Fibroblast of villous mesenchyme (primary cell): ENCODE measurements around the gene IGSF9. TPM values are rescaled to one million over a fixed set of nuclear protein-coding genes. Genes with fewer than 3 reads are reported as not detected.

ENCODE experiments used
- DNase-seq: peaks from one replicate; pipeline ENCODE4 v3.0.0-alpha.2; 2010; ENCODE audit warnings: low read depth
- H3K4me3 ChIP-seq: 2 replicates; pipeline ENCODE4 v1.5.1; 2011; ENCODE audit warnings: low read depth, mild to moderate bottlenecking, low read length
- CTCF ChIP-seq: IDR thresholded peaks from 2 replicates; pipeline ENCODE4 v1.5.1; 2012; ENCODE audit warnings: low read depth, mild to moderate bottlenecking, low read length; ENCODE audit not compliant: insufficient read depth
- total RNA-seq: library from RNA; depleted of rRNA; stranded (reverse); fragments of >200 nt; gene quantifications from 2 replicates; pipeline ENCODE4 v1.2.3, GENCODE V29; 2012

The IGSF9 gene
- total RNA-seq, 1 donor: not detected

GRCh38 chr1:159964144-159964543 lies 18.7 kb upstream of the IGSF9 start:
- no peak for TF ChIP-seq CTCF
- H3K4me3 ChIP-seq: no peak overlapping the region
- no peak for DNase-seq

- no peak for TF ChIP-seq CTCF
- no peak overlapping the region for H3K4me3 ChIP-seq
- no peak for DNase-seq
Measured at GRCh38 chr1:159962176-159962575, 16.8 kb upstream of the IGSF9 start.

GRCh38 chr1:159961636-159962035 lies 16.2 kb upstream of the IGSF9 start:
- TF ChIP-seq CTCF: no peak
- no peak overlapping the region for H3K4me3 ChIP-seq
- DNase-seq: no peak

- TF ChIP-seq CTCF: no peak
- DNase-seq: peak; percentile 36
- no peak overlapping the region for H3K4me3 ChIP-seq
Measured at GRCh38 chr1:159960721-159961381, 15.4 kb upstream of the IGSF9 start.

- no peak for TF ChIP-seq CTCF
- DNase-seq: no peak
- H3K4me3 ChIP-seq: no peak overlapping the region
Measured at GRCh38 chr1:159959451-159959850, 14.0 kb upstream of the IGSF9 start.

- DNase-seq: no peak
- no peak overlapping the region for H3K4me3 ChIP-seq
- TF ChIP-seq CTCF: no peak
Measured at GRCh38 chr1:159958719-159959380, 13.4 kb upstream of the IGSF9 start.
